Left lung (tissue), 10 donors: ENCODE results near the gene ANKLE2. TPM values are rescaled to one million over a fixed set of nuclear protein-coding genes. Genes with fewer than 3 reads are reported as not detected.
"Not testable (repeated sequence)": the region's sequence is repeated elsewhere in the genome, so short reads cannot be mapped to it uniquely, and the experiment has no call there.

Experiments
- ATAC-seq: fragments of 200-7000 bp; cut with Tn5 transposase; one replicate; pipeline ENCODE4 v1.9.1; 2020; ENCODE audit warnings: moderate library complexity
- DNase-seq, 4 donors: peaks; one replicate each; pipeline ENCODE4 v3.0.0-alpha.2; 2013 to 2020
- H3K27ac ChIP-seq, 2 donors: fragments of 200-600 bp; sonication (generic) in 1 of 2; one replicate each; pipeline versions ENCODE4 v1.5.0 to v1.8.0; 2020 to 2021
- H3K27me3 ChIP-seq, 2 donors: fragments of 200-600 bp; sonication (generic) in 1 of 2; one replicate each; pipeline versions ENCODE4 v1.5.0 to v1.8.0; 2020 to 2021
- H3K36me3 ChIP-seq, 2 donors: fragments of 200-600 bp; sonication (generic) in 1 of 2; one replicate each; pipeline versions ENCODE4 v1.5.0 to v1.8.0; 2020 to 2021
- H3K4me1 ChIP-seq, 2 donors: fragments of 200-600 bp; one replicate each; pipeline ENCODE4 v1.8.0; 2021
- H3K4me3 ChIP-seq, 2 donors: fragments of 200-600 bp; sonication (generic) in 1 of 2; one replicate each; pipeline versions ENCODE4 v1.5.0 to v1.8.0; 2020 to 2021; ENCODE audit warnings: mild to moderate bottlenecking in 1 of 2
- H3K9me3 ChIP-seq, 2 donors: fragments of 200-600 bp; sonication (generic) in 1 of 2; one replicate each; pipeline versions ENCODE4 v1.5.0 to v1.8.0; 2020 to 2021
- CTCF ChIP-seq, 2 donors: fragments of 200-600 bp; sonication (generic) in 1 of 2; IDR thresholded peaks; one replicate each; pipeline versions ENCODE4 v1.5.0 to v1.8.0; 2021; ENCODE audit warnings: antibody characterized with exemption in 2 of 2
- intact Hi-C, 2 donors: fragments of 100-400 bp; cut with DNase I; formaldehyde crosslinking; loops; one replicate each; pipeline versions ENCODE4 v1.11.2 to v1.14.2; 2022
- polyA plus RNA-seq, 6 donors: library from polyadenylated mRNA; unstranded; fragments of 120-200 nt; gene quantifications; one replicate each; pipeline ENCODE4 v1.2.1, GENCODE V29; 2013; ENCODE audit not compliant: insufficient read length in 6 of 6
- total RNA-seq, 2 donors: library from RNA; stranded (reverse); fragmentation: NEBNext Ultra II Directional; extraction: Animal tissue kit (Norgen Biotek cat#: 25700); gene quantifications; one replicate each; pipeline ENCODE4 v1.2.1, GENCODE V29; 2021
- donor health status: DM: no; HTN: yes; CAD: no.
- donor health status: DM: no; HTN: no; CAD: no.

The ANKLE2 gene
- total and polyA plus RNA-seq, 8 donors = 59.3 to 84.9 (median 78.1) TPM

- intact Hi-C loops = no loop called here
- Histone ChIP-seq H3K4me3 (no peak overlapping the region), H3K36me3 (peaks cover 0 to 32% of the 10 kb centered on the region in 2 donors), H3K9me3 (no peaks in the 10 kb centered on the region), H3K4me1 (no peaks in the 10 kb centered on the region), H3K27me3 (no peaks in the 10 kb centered on the region), H3K27ac (no peak overlapping the region)
- DNase-seq = peak in 1 of 4 donors; percentile 56
- ATAC-seq = no peak
- TF ChIP-seq CTCF (IDR thresholded peaks at IDR 0.05) = no peak
Observed at GRCh38 chr12:132695431-132695830, 66.2 kb downstream of the ANKLE2 start.

- H3K4me3 ChIP-seq, H3K9me3 ChIP-seq, ATAC-seq, H3K4me1 ChIP-seq, intact Hi-C loops, H3K27me3 ChIP-seq, H3K27ac ChIP-seq, DNase-seq: not testable (repeated sequence)
- H3K36me3 ChIP-seq = peaks cover 0 to 32% of the 10 kb centered on the region in 2 donors
Observed at GRCh38 chr12:132694888-132695287, 66.7 kb downstream of the ANKLE2 start.

GRCh38 chr12:132692030-132692429 is 69.6 kb downstream of the ANKLE2 start:
- H3K27ac ChIP-seq, H3K4me3 ChIP-seq, H3K27me3 ChIP-seq, H3K9me3 ChIP-seq, intact Hi-C loops, ATAC-seq, DNase-seq, H3K4me1 ChIP-seq: not testable (repeated sequence)
- H3K36me3 ChIP-seq = peaks cover 0 to 15% of the 10 kb centered on the region in 2 donors

GRCh38 chr12:132690112-132690511 is 71.5 kb downstream of the ANKLE2 start:
- no peaks in the 10 kb centered on the region for H3K36me3 ChIP-seq
- DNase-seq = no peak
- no peak overlapping the region for H3K4me3 ChIP-seq
- ATAC-seq = no peak
- intact Hi-C loops = no loop called here
- H3K27ac ChIP-seq = no peak overlapping the region
- no peak for TF ChIP-seq CTCF (IDR thresholded peaks at IDR 0.05)
- H3K4me1 ChIP-seq = peaks cover 5 to 16% of the 10 kb centered on the region in 2 donors
- H3K9me3 ChIP-seq = no peaks in the 10 kb centered on the region
- no peaks in the 10 kb centered on the region for H3K27me3 ChIP-seq

- Histone ChIP-seq H3K9me3 (no peaks in the 10 kb centered on the region), H3K27me3 (no peaks in the 10 kb centered on the region), H3K4me1 (peaks cover 5 to 16% of the 10 kb centered on the region in 2 donors), H3K4me3 (no peak overlapping the region), H3K36me3 (no peaks in the 10 kb centered on the region), H3K27ac (no peak overlapping the region)
- DNase-seq = peak in 1 of 4 donors; percentile 67
- no peak for TF ChIP-seq CTCF (IDR thresholded peaks at IDR 0.05)
- intact Hi-C loops = no loop called here
- no peak for ATAC-seq
Observed at GRCh38 chr12:132689227-132689626, 72.4 kb downstream of the ANKLE2 start.

DNA sequence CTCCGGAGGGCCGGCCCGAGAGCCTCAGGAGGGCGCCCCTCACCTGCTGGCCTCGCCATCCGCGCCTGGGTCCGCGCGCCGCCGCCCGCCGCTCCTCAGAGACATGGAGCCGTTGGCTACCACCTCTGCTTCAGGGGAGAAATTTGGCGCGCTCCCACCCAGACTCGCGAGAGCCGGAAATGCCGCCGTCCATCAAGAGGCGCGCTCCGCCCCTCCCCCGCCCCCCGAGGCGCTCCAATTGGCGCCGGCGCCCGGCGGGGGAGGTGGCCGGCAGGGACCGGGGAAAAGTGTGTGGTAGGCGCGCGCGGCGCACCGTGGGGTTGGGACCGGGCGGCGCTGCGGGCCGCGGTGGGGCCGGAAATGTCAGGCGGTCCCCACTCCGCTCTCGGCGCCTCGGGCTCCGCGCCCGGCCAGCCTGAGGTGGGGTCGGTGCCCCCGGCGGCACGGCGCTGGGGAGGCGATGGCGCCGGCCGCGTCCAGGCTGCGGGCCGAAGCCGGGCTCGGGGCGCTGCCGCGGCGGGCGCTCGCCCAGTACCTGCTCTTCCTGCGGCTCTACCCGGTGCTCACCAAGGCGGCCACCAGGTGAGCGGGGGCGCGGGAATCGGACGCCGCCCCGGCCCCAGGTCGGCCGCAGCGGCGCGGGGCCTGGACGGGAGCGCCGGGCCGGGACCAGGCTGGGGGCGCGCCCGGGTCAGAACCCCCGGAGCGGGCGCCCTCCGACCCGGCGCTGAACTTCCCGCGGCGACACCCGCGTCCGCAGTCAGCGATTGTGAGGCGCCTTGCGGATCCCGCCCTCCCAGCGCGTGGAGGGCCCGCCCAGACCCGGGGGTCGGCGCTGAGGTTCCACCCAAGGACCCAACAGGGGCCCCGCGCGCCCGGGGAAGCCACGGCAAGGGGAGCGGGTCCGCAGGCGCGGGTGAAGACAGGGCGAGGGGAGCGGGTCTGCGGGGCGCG is 74.1 kb downstream of the ANKLE2 start, which contains the start of the genes POLE and PXMP2:
Gene POLE, minus strand, starts transcription at position 132 of the 954 bp plus-strand sequence. Its CDS starts 27 bp downstream, at position 105.
Gene PXMP2, plus strand, starts transcription at position 377 of the 954 bp plus-strand sequence. Its CDS starts 84 bp downstream, at position 461.
- intact Hi-C loops = no loop called here
- no peak for TF ChIP-seq CTCF (IDR thresholded peaks at IDR 0.05)
- peak within 1 kb of the TSS; percentile 28 to 33 for H3K27ac ChIP-seq

More for the DNA sequence above, 74.1 kb downstream of the ANKLE2 start, which contains the start of the genes POLE and PXMP2:
- no peaks in the 10 kb centered on the region for H3K27me3 ChIP-seq
- H3K4me3 ChIP-seq = peak within 1 kb of the TSS; percentile 65 to 70
- H3K9me3 ChIP-seq = no peaks in the 10 kb centered on the region
- DNase-seq (peak; percentile 95 to 98 (median 97)), ATAC-seq (peak; percentile 100)
- peaks cover 5 to 16% of the 10 kb centered on the region in 2 donors for H3K4me1 ChIP-seq
- no peaks in the 10 kb centered on the region for H3K36me3 ChIP-seq
